HG03066 (cell line): Measurements from ENCODE around the gene TNFRSF1B.

Experiments
- ATAC-seq: cut with Tn5 transposase; IDR thresholded peaks from one replicate; pipeline ENCODE4 v1.9.1; 2021; ENCODE audit warnings: low read depth; ENCODE audit not compliant: unreplicated experiment

Gene TNFRSF1B

DNA sequence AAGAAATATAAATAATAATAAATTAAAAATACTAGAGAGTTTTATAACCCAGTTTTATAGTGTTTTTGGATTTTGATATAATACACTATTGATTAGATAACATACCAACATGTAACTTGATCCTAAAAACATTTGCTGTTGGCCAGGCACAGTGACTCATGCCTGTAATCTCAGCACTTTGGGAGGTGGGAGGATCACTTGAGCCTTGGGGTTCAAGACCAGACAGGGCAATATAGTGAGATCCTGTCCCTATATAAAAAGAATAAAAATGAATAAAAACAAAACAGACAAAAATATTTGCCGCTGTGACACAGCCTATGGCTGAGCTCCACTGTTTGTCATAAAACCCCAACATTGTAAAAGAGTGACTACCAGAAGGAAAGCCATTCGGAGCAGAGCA lies 89.1 kb downstream of the TNFRSF1B start:
- no peak for ATAC-seq

- no peak for ATAC-seq
These were observed 91.5 kb downstream of the TNFRSF1B start for GRCh38 chr1:12258272-12258671.
